Measurements from ENCODE around the gene STXBP5. TPM values are rescaled to one million over a fixed set of nuclear protein-coding genes. Genes with fewer than 3 reads are reported as not detected.

The STXBP5 gene
- total RNA-seq, 2 experiments from 2014 or later = 11.4 to 11.5 TPM

DNA sequence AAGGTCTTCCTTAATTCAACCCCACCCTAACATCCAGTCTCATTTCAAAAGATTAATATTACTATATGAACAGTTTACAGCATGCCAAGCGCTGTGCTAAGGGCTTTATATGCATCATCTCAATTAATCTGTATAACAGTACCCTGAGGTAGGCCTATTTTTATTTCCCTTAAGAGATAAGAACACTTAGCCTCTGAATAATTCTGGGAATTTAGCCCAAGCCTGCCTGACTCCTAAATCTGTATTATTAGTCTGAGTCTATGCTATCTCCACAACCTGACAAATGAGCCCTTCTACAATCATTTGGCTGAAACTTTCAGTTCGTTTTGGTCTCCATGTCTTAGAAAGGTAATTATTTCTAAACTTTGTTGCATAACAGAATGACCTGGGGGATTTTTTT is 226.6 kb downstream of the STXBP5 start:
- Mint-ChIP-seq H3K27me3 (no peaks in the 10 kb centered on the region), H3K36me3 (ENCODE audit: low read depth) (no peaks in the 10 kb centered on the region), H3K9me3 (no peaks in the 10 kb centered on the region), H3K4me3 (no peak overlapping the region), H3K4me1 (ENCODE audit: low read depth) (no peaks in the 10 kb centered on the region), H3K27ac (no peak overlapping the region)
- CTCF ChIA-PET = interaction anchor here (0.6 kb wide), 1 partner anchor 571 kb away, joined by 3 read pairs; no protein-coding TSS in a partner anchor
- intact Hi-C loops (cut with micrococcal nuclease) = no loop called here
- TF ChIP-seq, protein P1, sequence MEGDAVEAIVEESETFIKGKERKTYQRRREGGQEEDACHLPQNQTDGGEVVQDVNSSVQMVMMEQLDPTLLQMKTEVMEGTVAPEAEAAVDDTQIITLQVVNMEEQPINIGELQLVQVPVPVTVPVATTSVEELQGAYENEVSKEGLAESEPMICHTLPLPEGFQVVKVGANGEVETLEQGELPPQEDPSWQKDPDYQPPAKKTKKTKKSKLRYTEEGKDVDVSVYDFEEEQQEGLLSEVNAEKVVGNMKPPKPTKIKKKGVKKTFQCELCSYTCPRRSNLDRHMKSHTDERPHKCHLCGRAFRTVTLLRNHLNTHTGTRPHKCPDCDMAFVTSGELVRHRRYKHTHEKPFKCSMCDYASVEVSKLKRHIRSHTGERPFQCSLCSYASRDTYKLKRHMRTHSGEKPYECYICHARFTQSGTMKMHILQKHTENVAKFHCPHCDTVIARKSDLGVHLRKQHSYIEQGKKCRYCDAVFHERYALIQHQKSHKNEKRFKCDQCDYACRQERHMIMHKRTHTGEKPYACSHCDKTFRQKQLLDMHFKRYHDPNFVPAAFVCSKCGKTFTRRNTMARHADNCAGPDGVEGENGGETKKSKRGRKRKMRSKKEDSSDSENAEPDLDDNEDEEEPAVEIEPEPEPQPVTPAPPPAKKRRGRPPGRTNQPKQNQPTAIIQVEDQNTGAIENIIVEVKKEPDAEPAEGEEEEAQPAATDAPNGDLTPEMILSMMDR (IDR thresholded peaks at IDR 0.05) = no peak
- ATAC-seq (no peak), DNase-seq (no peak)
- POLR2A ChIA-PET = interaction anchor here (0.6 kb wide), 1 partner anchor 10 kb away, joined by 5 read pairs; no protein-coding TSS in a partner anchor

DNA sequence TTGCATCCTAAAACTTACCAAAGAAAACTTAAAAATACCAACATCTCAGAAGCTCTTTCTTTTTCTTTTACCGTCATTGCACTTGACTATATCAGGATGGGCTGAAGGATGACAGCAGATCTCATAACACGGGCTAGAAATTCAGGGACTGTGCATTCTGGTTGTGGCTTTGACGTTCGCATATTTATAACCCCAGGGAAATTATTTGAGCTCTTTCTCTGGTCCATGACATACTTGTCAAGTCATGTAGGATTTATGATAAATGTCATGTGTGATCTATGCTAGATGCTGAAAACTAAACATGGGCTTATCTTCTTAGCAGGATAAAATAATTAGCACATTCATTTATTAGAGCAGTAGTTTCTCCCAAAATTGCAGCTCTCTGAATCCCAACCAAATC is 229.9 kb downstream of the STXBP5 start:
- intact Hi-C loops (cut with micrococcal nuclease) = no loop called here
- no peaks in the 10 kb centered on the region for H3K4me1 Mint-ChIP-seq (ENCODE audit: low read depth)
- no peaks in the 10 kb centered on the region for H3K36me3 Mint-ChIP-seq (ENCODE audit: low read depth)
- ATAC-seq = no peak
- no peak for DNase-seq
- POLR2A ChIA-PET = no interaction called here
- CTCF ChIA-PET = no interaction called here
- H3K4me3 Mint-ChIP-seq = no peak overlapping the region
- H3K9me3 Mint-ChIP-seq = no peaks in the 10 kb centered on the region
- TF ChIP-seq, protein P1 (IDR thresholded peaks at IDR 0.05) = no peak
- H3K27ac Mint-ChIP-seq = no peak overlapping the region
- peaks cover 2% of the 10 kb centered on the region for H3K27me3 Mint-ChIP-seq

DNA sequence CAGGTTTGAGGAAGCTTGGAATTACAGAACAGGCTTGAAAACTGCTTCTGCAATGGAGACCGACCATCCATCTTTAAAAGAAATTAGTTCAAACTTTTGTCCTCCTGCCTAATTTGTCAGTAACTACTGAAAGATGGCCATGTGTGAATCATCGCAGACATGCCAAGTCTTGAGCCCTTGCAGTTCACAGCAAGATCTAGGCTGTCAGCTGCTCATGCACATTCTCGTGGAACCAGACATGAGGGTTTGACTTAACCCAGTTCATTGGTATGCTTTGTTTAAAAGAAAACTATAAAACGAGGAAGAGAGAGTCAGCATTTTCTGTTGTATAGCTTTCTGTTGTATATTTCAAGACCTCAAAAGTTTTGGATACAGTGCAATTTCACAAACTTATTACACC is 230.3 kb downstream of the STXBP5 start:
- Mint-ChIP-seq H3K27me3 (peaks cover 2% of the 10 kb centered on the region), H3K4me1 (ENCODE audit: low read depth) (no peaks in the 10 kb centered on the region), H3K9me3 (no peaks in the 10 kb centered on the region), H3K36me3 (ENCODE audit: low read depth) (no peaks in the 10 kb centered on the region), H3K4me3 (no peak overlapping the region), H3K27ac (no peak overlapping the region)
- DNase-seq (no peak), ATAC-seq (no peak)
- CTCF ChIA-PET = no interaction called here
- TF ChIP-seq, protein P1 (IDR thresholded peaks at IDR 0.05) = no peak
- POLR2A ChIA-PET = no interaction called here
- intact Hi-C loops (cut with micrococcal nuclease) = no loop called here

GRCh38 chr6:147437615-147438014 is 233.4 kb downstream of the STXBP5 start:
- intact Hi-C loops (cut with micrococcal nuclease) = no loop called here
- Mint-ChIP-seq H3K4me1 (ENCODE audit: low read depth) (no peaks in the 10 kb centered on the region), H3K27me3 (peaks cover 2% of the 10 kb centered on the region), H3K36me3 (ENCODE audit: low read depth) (no peaks in the 10 kb centered on the region), H3K4me3 (no peak overlapping the region), H3K9me3 (no peaks in the 10 kb centered on the region), H3K27ac (no peak overlapping the region)
- DNase-seq (no peak), ATAC-seq (no peak)
- TF ChIP-seq, protein P1 (IDR thresholded peaks at IDR 0.05) = no peak
- ChIA-PET POLR2A (no interaction called here), CTCF (no interaction called here)

DNA sequence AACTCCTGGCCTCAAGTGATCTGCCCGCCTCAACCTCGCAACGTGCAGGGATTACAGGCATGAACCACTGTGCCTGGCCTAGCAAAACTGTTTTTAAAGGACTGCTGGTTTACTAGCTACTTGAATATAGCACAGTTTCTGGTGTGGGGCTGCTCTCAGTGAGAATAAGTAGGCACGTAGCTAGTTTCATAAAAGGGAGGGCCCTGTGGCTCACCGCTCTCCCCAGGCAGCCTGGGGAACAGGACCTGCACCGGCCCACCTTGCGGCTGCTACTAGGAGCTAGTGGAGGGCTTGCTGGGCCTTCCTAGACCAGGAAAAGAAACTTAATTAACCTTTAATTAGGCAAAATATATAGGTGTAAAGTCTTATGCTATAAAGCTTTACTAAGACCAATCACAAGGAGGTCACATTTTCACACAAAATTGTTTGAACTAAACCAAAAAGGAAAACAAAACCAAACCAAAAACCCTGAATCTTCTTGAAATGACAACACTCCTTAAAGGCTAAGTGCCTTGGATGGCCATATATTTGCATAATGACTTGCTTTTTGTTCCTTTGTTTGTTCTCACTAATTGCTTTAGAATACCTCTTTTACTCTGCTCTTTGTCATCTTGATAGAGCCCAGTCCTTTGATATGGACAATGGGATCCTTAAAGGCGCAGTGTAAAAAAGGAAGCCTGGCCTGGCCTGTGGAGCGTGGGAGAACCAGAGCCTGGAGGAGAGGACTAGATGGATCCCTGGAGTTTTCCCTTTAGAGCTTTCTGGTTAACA is 234.7 kb downstream of the STXBP5 start:
- DNase-seq (no peak), ATAC-seq (no peak)
- intact Hi-C loops (cut with micrococcal nuclease) = no loop called here
- CTCF ChIA-PET = no interaction called here
- POLR2A ChIA-PET = interaction anchor here (0.7 kb wide), 1 partner anchor 1048 kb away, joined by 3 read pairs; no protein-coding TSS in a partner anchor
- Mint-ChIP-seq H3K9me3 (no peaks in the 10 kb centered on the region), H3K27ac (no peak overlapping the region), H3K4me1 (ENCODE audit: low read depth) (no peaks in the 10 kb centered on the region), H3K36me3 (ENCODE audit: low read depth) (no peaks in the 10 kb centered on the region), H3K4me3 (no peak overlapping the region), H3K27me3 (peaks cover 3% of the 10 kb centered on the region)
- TF ChIP-seq, protein P1 (IDR thresholded peaks at IDR 0.05) = no peak

All from activated CD8-positive, alpha-beta T cell treated with anti-CD3 and anti-CD28 coated beads for 36 hours (primary cell).